Measurements from ENCODE around the gene ADPRH.
"Not testable (repeated sequence)": the region's sequence is repeated elsewhere in the genome, so short reads cannot be mapped to it uniquely, and the experiment has no call there.

Gene ADPRH

DNA sequence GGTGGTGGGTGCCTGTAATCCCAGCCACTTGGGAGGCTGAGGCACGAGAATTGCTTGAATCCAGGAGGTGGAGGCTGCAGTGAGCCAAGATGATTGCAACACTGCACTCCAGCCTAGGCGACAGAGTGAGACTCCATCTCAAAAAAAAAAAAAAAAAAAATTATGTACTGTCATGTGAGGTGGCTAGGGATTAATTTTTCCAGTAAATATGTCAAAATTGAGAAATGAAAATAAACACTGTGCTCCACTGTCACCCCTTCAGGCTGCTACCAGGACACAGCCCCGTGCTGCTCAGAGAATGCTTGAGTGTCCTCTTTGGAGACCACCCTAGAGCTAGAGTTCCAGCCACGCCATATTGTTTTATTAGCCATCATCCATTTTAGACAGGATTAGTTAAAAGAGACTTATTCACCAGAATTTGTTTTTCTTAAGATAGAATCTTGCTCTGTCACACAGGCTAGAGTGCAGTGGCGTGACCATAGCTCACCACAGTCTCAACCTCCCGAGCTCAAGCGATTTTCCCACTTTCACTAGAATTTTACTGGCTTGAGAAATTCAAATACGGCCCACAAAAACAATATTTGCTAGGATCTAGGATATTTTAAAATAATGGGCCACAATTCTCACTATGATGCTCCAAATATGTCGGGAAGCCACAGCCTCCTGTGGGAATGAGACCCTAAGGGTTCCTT lies 20.5 kb upstream of the ADPRH start:
- POLR2A ChIA-PET, result no interaction called here
- CTCF ChIA-PET, result interaction anchor here (0.7 kb wide), 1 partner anchor 536 kb away, joined by 4 read pairs; the partner anchor contains the start of gene GSK3B

GRCh38 chr3:119559441-119559963 lies 19.8 kb upstream of the ADPRH start, which contains the start of gene CD80:
TSS of gene CD80 (minus strand) at chr3:119559614. CDS start at chr3:119557728, 1,886 bp downstream.
- TF ChIP-seq ELF4 (IDR thresholded peaks at IDR 0.05), result no peak
- TF ChIP-seq FOXA1 (IDR thresholded peaks at IDR 0.05), result no peak
- TF ChIP-seq HDGF (IDR thresholded peaks at IDR 0.05; ENCODE audit: borderline replicate concordance), result no peak
- TF ChIP-seq ZNF384 (IDR thresholded peaks at IDR 0.05), result no peak
- TF ChIP-seq NFRKB (IDR thresholded peaks at IDR 0.05), result no peak
- TF ChIP-seq CTBP1 (IDR thresholded peaks at IDR 0.05; ENCODE audit: borderline replicate concordance), result no peak
- no peak for TF ChIP-seq FOXK2 (IDR thresholded peaks at IDR 0.05)
- TF ChIP-seq FOXM1 (IDR thresholded peaks at IDR 0.05; ENCODE audit: borderline replicate concordance), result no peak
- no peak for TF ChIP-seq SUZ12 (IDR thresholded peaks at IDR 0.05)
- no peak for TF ChIP-seq BHLHE40 (IDR thresholded peaks at IDR 0.05; ENCODE audit: borderline replicate concordance)
- TF ChIP-seq SP1 (IDR thresholded peaks at IDR 0.05), result no peak
- TF ChIP-seq ARNT (IDR thresholded peaks at IDR 0.05), result no peak
- no peak for TF ChIP-seq TARDBP (IDR thresholded peaks at IDR 0.05)
- TF ChIP-seq PKNOX1 (IDR thresholded peaks at IDR 0.05), result no peak
- no peak for TF ChIP-seq LEF1 (IDR thresholded peaks at IDR 0.05; ENCODE audit: borderline replicate concordance)
- no peak for TF ChIP-seq L3MBTL2 (conservative IDR thresholded peaks at IDR 0.05)
- POLR2A ChIA-PET, result no interaction called here
- CTCF ChIA-PET, result interaction anchor here (0.7 kb wide), 1 partner anchor 535 kb away, joined by 4 read pairs; the partner anchor contains the start of gene GSK3B
- peak; percentile 66 for DNase-seq (ENCODE audit: extremely low spot score)

More for the DNA sequence above, 20.5 kb upstream of the ADPRH start:
- TF ChIP-seq ARNT (IDR thresholded peaks at IDR 0.05) (no peak), CTBP1 (IDR thresholded peaks at IDR 0.05; ENCODE audit: borderline replicate concordance) (no peak), HDGF (IDR thresholded peaks at IDR 0.05; ENCODE audit: borderline replicate concordance) (no peak), FOXM1 (IDR thresholded peaks at IDR 0.05; ENCODE audit: borderline replicate concordance) (no peak), FOXA1 (IDR thresholded peaks at IDR 0.05) (no peak), BHLHE40 (IDR thresholded peaks at IDR 0.05; ENCODE audit: borderline replicate concordance) (no peak), ZNF384 (IDR thresholded peaks at IDR 0.05) (no peak), SP1 (IDR thresholded peaks at IDR 0.05) (no peak), TARDBP (IDR thresholded peaks at IDR 0.05) (no peak), NFRKB (IDR thresholded peaks at IDR 0.05) (no peak), LEF1 (IDR thresholded peaks at IDR 0.05; ENCODE audit: borderline replicate concordance) (no peak), ELF4 (IDR thresholded peaks at IDR 0.05) (no peak), L3MBTL2 (conservative IDR thresholded peaks at IDR 0.05) (no peak), FOXK2 (IDR thresholded peaks at IDR 0.05) (no peak), SUZ12 (IDR thresholded peaks at IDR 0.05) (no peak), PKNOX1 (IDR thresholded peaks at IDR 0.05) (no peak)
- DNase-seq (ENCODE audit: extremely low spot score), result no peak

DNA sequence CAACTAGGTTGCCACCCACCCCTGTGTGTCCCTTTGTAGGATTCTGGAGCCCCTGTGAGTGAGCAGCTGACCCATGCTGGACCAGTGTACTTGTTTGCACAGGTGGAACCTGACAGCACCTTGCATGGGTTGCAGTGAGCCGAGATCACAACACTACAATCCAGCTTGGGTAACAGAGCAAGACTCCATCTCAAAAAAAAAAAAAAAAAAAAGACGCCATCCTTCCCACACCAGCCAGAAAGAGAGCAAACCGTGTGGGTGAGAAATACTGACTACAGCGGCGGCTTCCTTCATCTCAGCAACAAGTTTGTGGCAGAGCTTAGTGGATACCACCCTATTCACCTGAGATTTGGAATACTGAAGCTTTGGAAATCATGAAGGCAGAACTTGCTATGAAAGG lies 19.1 kb upstream of the ADPRH start:
- TF ChIP-seq PKNOX1 (IDR thresholded peaks at IDR 0.05) (no peak), NFRKB (IDR thresholded peaks at IDR 0.05) (no peak), L3MBTL2 (conservative IDR thresholded peaks at IDR 0.05) (no peak), BHLHE40 (IDR thresholded peaks at IDR 0.05; ENCODE audit: borderline replicate concordance) (no peak), SP1 (IDR thresholded peaks at IDR 0.05) (no peak), LEF1 (IDR thresholded peaks at IDR 0.05; ENCODE audit: borderline replicate concordance) (no peak), FOXK2 (IDR thresholded peaks at IDR 0.05) (no peak), HDGF (IDR thresholded peaks at IDR 0.05; ENCODE audit: borderline replicate concordance) (no peak), SUZ12 (IDR thresholded peaks at IDR 0.05) (no peak), FOXM1 (IDR thresholded peaks at IDR 0.05; ENCODE audit: borderline replicate concordance) (no peak), CTBP1 (IDR thresholded peaks at IDR 0.05; ENCODE audit: borderline replicate concordance) (no peak), TARDBP (IDR thresholded peaks at IDR 0.05) (no peak), ZNF384 (IDR thresholded peaks at IDR 0.05) (no peak), ARNT (IDR thresholded peaks at IDR 0.05) (no peak), ELF4 (IDR thresholded peaks at IDR 0.05) (no peak), FOXA1 (IDR thresholded peaks at IDR 0.05) (no peak)
- no peak for DNase-seq (ENCODE audit: extremely low spot score)
- ChIA-PET POLR2A (no interaction called here), CTCF (no interaction called here)

DNA sequence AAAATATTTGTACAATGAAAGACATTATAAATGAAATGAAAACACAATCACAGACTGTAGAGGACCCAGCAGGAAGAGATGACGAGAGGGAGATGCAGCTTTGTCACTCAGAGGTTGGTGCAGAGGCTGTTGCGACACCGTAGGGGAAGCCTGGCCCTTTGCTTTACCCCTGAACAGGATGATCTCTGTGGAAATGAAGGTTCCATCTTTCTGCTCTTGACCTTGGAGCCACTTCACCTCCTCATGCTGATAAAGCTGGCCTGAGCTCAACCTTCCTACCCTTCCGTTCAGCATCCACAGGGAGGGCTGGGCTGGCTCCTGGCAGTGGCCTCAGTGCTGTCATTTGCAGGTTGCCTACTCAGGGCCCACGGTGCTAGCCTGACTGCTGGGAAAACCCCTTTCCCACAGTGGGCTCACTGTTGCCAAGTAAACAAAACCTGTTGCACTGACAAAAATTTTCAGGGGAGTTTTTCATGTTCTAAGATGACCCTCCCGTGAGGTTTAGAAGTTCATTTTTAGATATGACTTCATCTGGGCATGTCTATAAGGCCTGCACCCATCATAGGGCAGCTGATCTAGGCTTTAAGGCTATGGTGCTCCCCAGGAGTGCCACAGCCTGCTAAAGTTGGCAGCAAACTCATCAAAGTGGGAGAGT lies 16.9 kb upstream of the ADPRH start:
- ChIA-PET POLR2A (no interaction called here), CTCF (no interaction called here)
- TF ChIP-seq SP1 (IDR thresholded peaks at IDR 0.05), result no peak
- no peak for TF ChIP-seq ELF4 (IDR thresholded peaks at IDR 0.05)
- TF ChIP-seq HDGF (IDR thresholded peaks at IDR 0.05; ENCODE audit: borderline replicate concordance), result no peak
- no peak for TF ChIP-seq ZNF384 (IDR thresholded peaks at IDR 0.05)
- TF ChIP-seq CTBP1 (IDR thresholded peaks at IDR 0.05; ENCODE audit: borderline replicate concordance), result no peak
- no peak for TF ChIP-seq SUZ12 (IDR thresholded peaks at IDR 0.05)
- no peak for TF ChIP-seq L3MBTL2 (conservative IDR thresholded peaks at IDR 0.05)
- DNase-seq (ENCODE audit: extremely low spot score), result no peak

DNA sequence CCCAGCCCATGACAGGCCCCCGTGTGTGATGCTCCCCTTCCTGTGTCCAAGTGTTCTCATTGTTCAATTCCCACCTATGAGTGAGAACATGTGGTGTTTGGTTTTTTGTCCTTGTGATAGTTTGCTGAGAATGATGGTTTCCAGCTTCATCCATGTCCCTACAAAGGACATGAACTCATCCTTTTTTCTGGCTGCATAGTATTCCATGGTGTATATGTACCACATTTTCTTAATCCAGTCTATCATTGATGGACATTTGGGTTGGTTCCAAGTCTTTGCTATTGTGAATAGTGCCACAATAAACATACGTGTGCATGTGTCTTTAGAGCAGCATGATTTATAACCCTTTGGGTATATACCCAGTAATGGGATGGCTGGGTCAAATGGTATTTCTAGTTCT lies 16.0 kb upstream of the ADPRH start:
- CTCF ChIA-PET; DNase-seq (ENCODE audit: extremely low spot score); POLR2A ChIA-PET: not testable (repeated sequence)

Measured in HEK293T (cell line).